ENCODE results near the gene MAGI2.

MAGI2 gene

DNA sequence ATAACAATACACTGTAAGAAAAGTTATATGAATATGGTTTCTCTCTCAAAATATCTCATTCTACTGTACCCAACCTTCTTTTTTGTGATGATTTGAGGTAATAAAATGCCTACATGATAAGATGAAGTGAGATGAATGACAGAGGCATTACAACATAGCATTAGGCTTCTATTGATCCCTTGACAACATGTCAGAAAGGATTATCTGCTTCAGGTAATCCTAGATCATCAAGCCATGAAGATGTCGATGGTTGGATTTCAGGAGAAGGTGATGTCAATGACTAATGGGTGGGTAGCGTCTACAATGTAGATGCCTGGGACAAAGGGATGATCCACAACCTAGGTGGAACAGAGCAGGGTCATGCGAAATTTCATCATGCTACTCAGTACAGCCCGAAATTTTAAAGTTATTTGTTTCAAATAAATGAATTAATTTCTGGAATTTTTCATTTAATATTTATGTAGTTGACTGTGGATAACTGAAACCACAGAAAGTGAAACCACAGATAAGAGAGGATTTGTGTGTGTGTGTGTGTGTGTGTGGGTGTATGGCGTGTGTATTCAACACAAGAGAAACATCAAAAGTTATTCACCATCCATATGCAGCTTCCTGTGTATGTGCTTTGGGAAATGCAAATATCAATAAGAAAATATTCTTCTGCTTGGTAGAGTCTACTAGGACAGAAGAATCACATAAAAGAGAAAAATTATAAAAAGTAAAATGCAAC, 77.0 kb downstream of the MAGI2 start:
- no peak for DNase-seq (ENCODE audit: low read depth)

DNA sequence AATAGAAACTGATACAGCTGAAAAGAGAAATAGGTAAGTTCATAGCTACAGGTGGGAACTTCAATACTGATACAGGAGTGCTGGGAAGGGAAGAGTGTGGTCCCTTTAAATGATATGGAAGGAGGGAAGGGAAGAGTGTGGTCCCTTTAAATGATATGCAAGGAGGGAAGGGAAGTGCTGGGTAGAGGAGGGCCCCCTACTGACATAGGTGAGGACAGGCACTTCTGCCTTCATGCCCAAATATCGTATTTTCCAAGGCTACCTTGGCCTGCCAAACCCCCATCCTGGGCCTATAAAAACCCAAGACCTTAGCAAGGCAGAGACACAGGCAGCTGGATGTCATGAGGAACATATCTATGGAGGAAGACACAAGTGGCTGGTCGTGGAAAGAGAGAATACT, 92.3 kb downstream of the MAGI2 start:
- DNase-seq (ENCODE audit: low read depth), result no peak

DNA sequence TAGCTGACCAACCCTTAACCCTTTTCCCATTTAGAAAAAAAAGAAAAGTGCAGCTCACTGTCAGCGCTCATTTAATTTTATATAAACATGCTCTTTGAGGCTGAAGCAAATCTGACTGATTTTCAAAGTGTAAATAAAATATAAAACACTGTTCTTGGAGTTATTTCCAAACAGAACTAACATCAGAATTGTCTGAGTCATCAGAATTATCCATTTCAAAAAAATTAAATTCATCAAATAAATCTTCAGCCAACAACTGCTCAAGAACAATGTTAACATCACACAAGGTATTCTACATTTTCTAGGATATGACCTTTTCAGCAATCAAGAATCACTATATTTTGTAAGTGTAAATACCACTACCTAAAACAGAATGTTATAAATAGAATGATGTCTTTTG, 93.6 kb downstream of the MAGI2 start:
- DNase-seq (ENCODE audit: low read depth), result no peak

DNA sequence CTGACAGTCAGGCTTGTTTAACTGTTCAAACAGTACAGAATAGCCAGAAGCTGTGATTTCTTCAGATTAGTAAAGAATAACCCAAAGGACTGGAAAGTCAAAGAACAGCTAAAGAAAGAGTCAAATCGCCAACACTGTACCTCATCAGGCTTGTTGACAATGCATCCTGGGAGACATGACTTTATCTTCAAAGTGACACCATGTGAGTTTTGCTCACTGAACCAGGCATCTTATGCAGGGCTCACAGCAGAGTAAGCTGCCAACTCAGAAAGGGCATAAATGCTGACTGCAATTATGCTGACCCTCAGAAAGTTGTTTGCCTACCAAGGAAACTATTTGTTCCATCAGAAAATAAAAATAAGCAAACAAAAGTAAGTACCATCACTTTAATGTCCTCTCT, 96.4 kb downstream of the MAGI2 start:
- DNase-seq (ENCODE audit: low read depth), result no peak

DNA sequence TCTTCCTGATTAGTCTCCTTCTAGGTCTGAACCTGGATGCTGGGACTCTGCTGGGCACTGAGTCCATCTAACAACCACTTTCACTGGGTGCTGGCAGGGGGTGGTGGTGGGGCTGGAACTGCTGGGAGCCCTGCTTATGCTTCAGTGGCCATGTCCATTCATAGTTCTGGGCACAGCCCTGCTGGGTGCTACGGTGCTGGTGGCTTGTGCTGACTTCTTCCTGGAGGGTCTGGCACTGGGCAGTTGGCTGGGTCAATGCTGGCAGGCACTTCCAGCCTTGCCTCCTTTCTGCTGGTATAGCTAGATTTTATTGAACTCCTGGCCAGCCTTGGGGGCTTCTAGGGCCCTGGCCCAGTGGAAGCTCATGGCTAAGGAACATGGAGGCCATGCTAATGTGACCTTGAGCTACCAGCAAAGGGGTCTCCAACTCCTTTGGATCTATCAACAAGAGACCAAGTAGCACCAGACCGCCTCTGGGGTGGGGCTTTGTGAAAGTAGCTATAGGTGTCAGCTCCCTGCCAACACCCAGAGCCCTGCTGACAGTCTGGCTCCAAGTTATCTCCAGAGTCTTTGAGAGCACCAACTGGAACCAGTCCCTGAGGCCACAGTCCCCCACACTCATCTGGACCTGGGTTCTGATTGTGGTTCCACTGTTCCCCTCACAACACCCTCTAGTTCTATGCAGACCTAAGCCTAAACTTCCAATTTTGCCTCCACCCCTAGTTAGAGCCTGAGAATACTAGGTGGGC, 99.6 kb downstream of the MAGI2 start:
- no peak for DNase-seq (ENCODE audit: low read depth)

DNA sequence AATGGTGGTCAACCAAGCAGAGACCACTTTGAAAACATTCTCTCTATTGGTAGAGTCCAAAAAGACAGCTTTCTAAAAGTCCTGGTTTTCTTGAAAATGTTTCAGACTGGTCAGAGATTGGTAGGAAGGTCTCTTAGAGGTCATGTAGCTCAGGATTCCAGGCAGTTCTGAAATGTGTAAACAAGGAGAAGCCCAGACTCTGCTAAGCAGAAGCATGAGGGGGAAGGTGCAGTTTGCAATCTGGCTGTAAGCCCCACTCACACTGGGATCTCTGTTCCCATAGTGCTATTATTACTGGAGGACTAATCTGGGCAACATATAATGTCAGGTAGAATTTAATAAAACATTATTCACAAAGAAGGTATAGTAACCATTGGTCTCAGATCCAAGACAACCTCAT, 101.1 kb downstream of the MAGI2 start:
- DNase-seq (ENCODE audit: low read depth), result no peak

DNA sequence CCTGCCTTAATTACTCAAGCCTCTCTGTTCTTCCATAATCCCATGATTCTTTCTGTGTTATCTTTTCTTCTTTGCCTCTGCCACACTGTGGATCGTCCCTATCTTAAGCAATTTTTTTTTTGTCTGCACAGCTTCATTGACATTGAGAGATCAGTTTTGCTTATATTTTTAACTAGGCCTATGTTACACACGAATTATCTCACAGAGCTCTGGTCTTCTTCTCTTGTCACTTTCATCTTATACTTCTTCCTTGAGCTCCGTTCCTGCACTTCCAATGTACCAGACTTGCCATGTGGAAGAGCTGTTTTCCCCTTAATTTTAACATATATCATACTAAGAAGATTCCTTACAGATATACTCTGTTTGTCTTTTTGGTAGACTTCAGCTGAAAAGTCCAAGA, 106.1 kb downstream of the MAGI2 start:
- no peak for DNase-seq (ENCODE audit: low read depth)

DNA sequence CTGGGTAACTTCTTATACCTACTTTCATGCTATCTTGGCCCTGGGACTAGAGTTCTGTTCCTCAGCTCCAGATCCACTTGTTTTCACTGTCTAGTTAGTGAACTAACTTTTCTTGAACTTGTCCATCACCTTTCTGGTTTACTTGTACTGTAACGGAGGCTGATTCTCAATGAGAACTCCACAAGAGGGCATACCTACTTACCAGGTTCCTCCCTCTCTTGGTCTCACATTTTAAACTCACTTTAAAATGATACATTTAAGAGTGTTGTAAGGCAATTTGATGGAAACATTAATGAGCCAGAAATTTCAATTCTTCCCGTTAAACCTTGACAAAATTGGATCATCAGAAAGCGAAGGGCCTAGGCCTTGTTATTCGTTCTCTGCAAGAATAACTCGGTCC, 111.6 kb downstream of the MAGI2 start:
- DNase-seq (ENCODE audit: low read depth), result no peak

DNA sequence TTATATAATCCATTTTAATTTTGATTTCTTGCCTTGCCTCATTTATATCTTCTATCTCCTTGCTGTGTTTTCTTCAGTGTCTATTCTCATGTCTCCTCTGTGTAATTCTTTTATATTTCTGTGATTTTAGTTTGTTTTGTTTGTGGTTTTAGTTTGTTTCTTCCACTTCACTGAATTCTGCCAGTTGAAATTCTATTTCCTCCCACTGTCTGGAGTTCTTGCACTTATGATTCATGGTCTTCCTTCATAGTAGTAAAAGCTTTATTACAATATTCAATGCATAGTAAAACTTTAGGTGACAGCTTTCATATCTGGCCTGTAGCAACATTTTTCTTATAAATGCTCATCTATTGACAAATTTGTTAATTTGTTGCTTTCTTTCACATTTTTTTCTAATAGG, 113.3 kb downstream of the MAGI2 start:
- no peak for DNase-seq (ENCODE audit: low read depth)

DNA sequence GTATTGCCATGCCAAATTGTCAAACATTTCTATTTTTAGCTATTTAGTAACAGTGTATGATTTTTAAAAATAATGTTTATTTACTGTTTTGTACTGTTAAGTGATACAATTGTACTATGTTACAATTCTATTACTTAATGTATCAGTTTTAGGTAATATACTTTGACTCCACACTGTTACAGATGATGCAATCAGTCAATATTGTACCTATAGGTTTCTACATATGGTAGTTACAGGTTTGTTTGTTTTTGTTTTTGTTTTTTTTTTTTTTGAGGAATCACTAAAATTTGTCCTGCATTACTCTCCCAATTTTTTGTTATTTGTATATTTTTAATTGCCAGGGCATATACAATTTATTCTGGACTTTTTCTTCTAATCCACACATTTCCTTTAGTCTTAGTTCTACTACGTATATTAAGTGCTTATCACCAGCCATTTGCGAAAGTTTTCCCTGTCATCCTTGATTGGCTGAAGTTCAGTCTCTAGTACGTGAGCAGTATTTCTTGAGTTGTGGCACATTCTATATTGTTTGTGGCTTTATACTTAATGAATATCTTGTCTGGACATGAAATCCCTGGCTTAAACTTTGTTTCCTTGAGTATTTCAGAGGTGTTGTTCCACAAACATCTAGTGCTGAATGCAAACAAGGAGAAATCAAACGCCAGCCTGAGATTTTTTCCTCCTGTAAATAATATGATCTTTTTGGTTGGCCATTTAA, 114.1 kb downstream of the MAGI2 start:
- no peak for DNase-seq (ENCODE audit: low read depth)

DNA sequence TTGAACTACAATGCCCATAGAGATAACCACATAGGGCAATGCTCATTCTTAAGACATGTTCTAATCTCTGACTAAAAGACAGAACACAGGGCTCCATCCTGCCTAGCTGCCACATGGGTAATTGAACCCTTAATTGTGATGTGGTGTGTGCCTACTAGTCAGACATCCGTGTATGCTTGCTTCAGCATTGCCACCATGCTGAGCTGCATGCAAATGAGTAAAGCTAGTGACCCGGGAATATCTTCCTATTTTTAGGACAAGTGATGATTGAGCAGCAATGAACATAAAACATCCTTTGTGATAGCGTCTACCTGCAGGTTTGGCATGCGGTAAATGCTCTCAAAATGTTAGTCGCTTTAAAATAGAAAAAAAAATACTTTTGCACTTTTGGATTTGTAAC, 115.8 kb downstream of the MAGI2 start:
- DNase-seq (ENCODE audit: low read depth), result no peak

DNA sequence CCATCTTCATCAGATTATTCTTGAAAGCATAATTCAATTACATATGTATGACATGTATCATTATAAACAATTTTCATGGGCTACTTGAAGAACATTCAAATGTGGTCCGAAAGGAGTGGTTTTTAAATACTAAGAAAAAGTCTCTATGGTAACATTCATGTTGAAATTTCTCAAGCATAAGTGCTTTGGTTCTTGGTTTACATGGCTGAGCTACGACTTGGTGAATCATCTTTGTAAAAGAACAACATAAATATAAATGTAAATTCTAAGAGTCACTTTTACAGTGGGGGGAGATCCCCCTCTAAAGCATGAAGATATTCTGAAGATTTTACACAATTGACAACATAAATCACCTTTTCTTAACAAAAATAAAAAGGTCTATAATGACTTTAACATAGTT, 118.6 kb downstream of the MAGI2 start:
- DNase-seq (ENCODE audit: low read depth), result no peak

DNA sequence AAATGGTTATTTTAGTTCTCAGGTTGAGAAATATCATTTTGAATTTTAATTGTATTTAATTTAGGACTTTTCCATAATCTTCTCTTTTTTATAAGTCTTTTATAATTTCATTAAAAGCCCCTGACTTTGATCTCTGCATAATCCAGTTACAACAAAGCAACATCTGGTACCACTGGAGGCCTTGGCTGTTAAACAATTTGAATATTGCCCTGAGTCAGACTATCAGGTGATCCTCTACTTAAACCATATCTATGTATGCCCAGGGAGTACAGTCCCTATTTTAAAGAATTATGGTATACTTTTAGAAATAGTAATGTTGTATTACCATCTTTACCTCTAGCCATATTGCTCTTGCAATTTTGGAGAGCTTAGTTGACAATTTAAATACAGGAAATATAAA, 119.1 kb downstream of the MAGI2 start:
- DNase-seq (ENCODE audit: low read depth), result no peak

DNA sequence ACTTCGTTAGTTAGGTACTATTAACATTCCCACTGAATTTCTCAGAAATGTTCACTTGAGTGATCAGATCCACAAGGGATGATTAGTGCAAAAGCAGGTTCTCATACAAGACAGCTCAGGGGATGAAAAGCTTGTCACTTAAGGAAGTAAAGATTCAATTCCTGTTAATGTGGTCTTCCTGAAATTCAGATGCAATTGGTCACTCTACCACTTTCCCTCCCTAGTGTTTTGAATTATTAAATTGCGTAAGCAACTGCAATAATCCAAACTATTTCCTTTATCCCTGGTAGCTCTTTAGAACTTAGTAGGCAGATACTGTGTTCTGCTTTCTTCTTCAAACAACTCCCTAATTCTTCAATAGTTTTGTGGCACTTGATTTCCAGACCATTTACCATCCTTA, 121.4 kb downstream of the MAGI2 start:
- no peak for DNase-seq (ENCODE audit: low read depth)

DNA sequence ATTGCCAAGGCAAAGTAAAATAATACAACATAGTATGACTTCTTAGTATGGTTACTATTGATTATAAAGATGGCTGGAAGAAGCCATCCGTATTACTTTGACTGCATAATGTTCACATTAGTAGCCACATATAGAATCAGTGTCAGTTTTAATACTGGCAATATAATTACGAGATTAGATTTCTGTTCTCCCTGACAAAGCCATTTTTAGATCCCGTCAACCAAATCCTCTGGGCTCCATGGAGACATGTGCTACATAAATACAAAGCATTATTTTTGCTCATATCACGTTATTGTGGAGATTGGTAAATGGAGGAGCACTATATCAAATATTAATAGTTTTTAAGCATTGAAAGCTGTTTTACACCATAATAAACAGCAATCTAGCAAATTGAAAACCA, 124.0 kb downstream of the MAGI2 start:
- no peak for DNase-seq (ENCODE audit: low read depth)

DNA sequence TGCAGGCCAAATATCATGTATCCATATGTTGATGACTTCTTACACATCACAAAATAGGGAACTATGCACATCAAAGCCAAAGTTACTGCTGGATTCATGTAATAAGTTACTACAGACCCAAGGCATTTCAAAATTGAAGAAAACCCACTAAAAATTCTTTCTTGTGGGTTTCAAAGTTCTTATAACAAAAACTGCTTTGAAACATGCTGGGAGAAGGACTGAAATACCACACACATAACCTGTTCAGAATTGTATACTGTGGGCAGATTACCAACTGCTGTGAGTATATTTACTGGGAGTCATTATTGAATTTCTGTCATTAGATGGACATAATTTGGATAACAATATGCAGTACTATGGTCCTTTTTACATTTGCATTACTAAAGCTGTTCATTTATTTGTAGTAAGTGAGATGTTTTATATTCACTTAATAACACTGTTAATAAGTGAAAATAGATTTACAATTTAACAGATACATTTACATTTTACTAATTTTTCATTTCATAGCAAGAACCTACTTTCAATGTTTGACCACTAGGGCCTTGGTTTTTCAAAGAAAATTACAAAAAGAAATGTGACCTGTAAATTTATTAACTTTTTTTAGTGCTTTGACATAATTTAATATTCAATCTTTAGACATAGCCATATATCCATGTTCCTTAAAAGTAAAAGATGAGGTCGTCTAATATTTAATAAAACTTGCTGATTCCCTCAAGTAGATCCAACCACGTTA, 132.6 kb downstream of the MAGI2 start:
- DNase-seq (ENCODE audit: low read depth), result no peak

DNA sequence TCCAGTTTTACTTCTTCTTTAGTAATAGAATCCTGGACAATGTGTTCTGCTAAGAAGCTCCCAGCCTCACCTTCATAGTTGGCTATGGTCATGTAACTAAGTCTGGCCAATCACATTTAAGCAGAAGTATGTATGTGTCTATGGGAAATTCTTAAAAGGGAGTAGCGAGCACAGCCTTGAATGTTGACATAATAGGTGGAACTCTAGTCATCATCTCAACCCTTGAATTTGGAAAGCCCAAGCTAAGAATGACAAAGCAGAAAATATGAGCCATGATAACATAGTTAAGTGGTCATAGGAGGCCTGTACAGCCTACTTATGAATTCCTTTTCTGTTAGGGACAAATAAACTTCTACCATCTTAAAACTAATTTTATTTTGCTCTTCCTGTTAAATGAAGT, 134.1 kb downstream of the MAGI2 start:
- DNase-seq (ENCODE audit: low read depth), result peak; percentile 8

DNA sequence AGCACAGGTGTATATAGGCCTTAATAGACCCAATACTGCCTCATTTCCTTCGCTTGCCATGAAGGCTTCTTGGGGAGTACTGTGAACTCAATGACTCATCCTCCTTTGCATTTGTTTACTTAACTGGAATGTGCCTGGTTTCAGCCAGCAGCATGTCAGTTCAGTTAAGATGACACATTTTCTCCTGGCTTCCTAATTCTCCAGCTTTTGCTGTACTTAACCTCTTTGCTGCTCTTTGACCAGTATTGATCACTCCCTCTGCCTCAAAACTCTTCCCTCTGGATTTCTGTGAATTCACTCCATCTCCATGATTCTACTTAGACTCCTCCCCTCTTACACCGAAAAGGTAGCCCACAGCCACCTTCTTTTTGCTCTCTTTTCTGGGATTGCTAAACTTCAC, 135.7 kb downstream of the MAGI2 start:
- DNase-seq (ENCODE audit: low read depth), result peak; percentile 80

DNA sequence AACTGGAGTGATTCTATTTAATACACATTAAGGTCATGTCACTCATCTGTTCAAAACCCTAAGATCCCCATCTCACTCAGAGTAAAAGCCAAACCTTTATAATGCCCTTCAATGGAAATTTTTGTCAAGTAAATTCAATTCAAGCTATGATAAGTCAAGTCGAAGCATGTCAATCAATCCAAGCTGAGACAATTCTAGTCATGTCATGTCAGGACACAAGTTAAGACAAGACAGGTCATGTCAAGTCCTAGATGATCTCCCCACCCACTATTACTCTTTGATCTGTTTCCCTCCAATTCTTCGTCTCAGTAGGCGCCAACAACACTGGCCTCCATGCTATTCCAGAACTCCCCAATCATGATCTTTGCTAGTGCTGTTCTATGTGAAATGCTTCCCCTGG, 141.4 kb downstream of the MAGI2 start:
- no peak for DNase-seq (ENCODE audit: low read depth)

DNA sequence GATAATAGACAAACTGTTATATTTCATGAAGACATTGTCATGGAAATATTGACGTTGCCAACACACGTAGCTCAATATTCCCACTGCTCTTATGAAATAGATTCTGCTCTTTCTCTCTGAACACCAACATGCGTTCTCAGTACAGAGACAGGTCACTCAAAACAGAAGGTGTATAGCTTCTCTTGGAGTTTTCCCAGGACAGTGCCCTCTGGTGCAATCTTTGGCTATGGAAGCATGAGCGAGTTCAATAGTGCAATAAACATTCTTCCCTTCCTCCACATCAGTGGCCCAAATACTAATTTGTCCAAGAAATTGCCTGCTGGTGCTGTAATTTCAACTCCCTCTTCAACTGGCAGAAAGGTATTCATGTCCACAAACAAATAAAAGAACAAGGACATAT, 145.3 kb downstream of the MAGI2 start:
- DNase-seq (ENCODE audit: low read depth), result no peak

DNA sequence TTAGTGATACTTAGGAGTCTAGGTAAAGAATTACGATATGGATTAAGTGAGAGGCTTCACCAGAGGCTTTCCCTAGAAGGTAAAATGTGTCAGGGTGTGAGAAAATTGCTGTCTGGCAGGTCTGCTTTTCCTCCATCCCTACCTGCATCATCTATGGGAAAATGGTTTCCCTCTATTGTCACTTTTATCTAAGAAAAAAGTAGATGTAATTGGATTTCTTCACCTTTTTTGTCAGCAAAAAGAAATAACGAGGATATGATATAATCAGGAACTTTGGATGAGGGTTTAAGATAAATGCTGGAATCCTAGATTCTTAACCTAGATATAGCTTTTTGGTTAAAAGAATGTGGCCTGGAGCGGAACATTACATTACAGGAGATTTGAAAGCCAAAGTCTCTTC, 146.1 kb downstream of the MAGI2 start:
- DNase-seq (ENCODE audit: low read depth), result no peak

DNA sequence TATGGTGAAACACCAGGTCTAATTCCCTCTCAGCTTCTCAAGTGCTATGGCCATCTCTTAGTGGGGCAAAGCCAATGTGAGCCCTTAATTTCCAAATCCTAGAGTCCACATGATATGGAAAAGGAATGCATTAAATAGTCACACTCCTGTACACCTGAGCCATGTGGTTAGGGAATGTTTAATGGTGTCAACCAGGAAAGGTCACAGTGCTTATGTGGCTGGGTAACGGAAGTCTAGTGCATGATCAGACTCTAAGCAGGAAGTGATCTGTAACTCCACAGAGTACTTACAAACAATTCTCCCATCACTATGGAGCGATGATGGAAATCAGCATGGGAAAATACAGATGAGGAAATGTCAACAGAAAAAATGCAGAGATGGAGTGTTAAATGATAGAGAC, 148.8 kb downstream of the MAGI2 start:
- no peak for DNase-seq (ENCODE audit: low read depth)

DNA sequence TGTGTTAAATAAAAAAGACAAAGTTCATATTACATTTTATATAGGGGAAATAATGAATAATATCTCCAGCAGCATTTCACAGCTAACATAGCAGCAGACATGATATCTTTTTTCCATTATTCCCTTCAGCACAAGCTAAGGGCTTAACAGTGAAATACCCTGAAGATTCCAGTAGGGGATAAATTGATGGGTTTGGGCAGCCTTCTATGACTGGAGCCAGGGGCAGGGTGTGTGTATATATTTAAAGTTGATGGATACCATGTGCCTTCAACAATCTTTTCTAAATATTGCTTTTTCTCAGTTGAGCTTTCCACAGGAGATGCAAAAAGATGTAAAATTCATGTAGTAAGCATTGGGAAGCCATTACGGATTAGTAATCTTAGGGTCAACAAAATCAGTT, 151.2 kb downstream of the MAGI2 start:
- DNase-seq (ENCODE audit: low read depth), result no peak
